Osteoblast (primary cell): ENCODE measurements around the gene CD2BP2. TPM values are rescaled to one million over a fixed set of nuclear protein-coding genes. Genes with fewer than 3 reads are reported as not detected.

Experiments used
- DNase-seq: peaks from one replicate; pipeline ENCODE4 v3.0.0; 2011; ENCODE audit warnings: low spot score, mixed read lengths; ENCODE audit not compliant: insufficient read length; ENCODE audit errors: missing footprints
- H2AFZ ChIP-seq: 2 replicates; pipeline ENCODE4 v1.6.0; 2011; ENCODE audit warnings: mild to moderate bottlenecking, low read length
- H3K27ac ChIP-seq: 2 replicates; pipeline ENCODE4 v1.5.1; 2011; ENCODE audit warnings: mild to moderate bottlenecking, low read depth, low read length, moderate library complexity
- H3K27me3 ChIP-seq: 2 replicates; pipeline ENCODE4 v1.6.0; 2012; ENCODE audit warnings: mild to moderate bottlenecking, control low read depth, inconsistent platforms, low read length, moderate library complexity; ENCODE audit not compliant: insufficient read depth
- H3K36me3 ChIP-seq: 2 replicates; pipeline ENCODE4 v1.5.1; 2011; ENCODE audit warnings: mild to moderate bottlenecking, low read length, control low read depth, moderate library complexity; ENCODE audit not compliant: insufficient read depth
- H3K4me1 ChIP-seq: 2 replicates; pipeline ENCODE4 v1.5.1; 2011; ENCODE audit warnings: mild to moderate bottlenecking, low read length, control low read depth, moderate library complexity; ENCODE audit not compliant: insufficient read depth
- H3K4me2 ChIP-seq: 2 replicates; pipeline ENCODE4 v1.6.0; 2011; ENCODE audit warnings: mild to moderate bottlenecking, low read length; ENCODE audit not compliant: insufficient read depth
- H3K4me3 ChIP-seq: fragments of 200-600 bp; sonication (generic); 3 replicates; pipeline ENCODE4 v1.5.1; 2012; ENCODE audit warnings: mild to moderate bottlenecking, low read length, inconsistent platforms; ENCODE audit not compliant: insufficient read depth
- H3K79me2 ChIP-seq: 2 replicates; pipeline ENCODE4 v1.6.0; 2012; ENCODE audit warnings: mild to moderate bottlenecking, low read length, control low read depth, inconsistent platforms; ENCODE audit not compliant: insufficient read depth
- H3K9me3 ChIP-seq: 2 replicates; pipeline ENCODE4 v1.5.1; 2011; ENCODE audit warnings: low read depth, low read length, control low read depth
- H4K20me1 ChIP-seq: 2 replicates; pipeline ENCODE4 v1.6.0; 2012; ENCODE audit warnings: mild to moderate bottlenecking, low read length, control low read depth; ENCODE audit not compliant: insufficient read depth
- total RNA-seq: library from RNA; depleted of rRNA; stranded (reverse); fragments of >200 nt; gene quantifications from 2 replicates; pipeline ENCODE4 v1.2.3, GENCODE V29; 2012
- TF ChIP-seq, protein P1 (sequence below): IDR thresholded peaks from 2 replicates; pipeline ENCODE4 v1.5.1; 2011; ENCODE audit warnings: mild to moderate bottlenecking, low read depth, low read length, moderate library complexity; ENCODE audit errors: extremely low read depth

The CD2BP2 gene
- total RNA-seq, 1 donor: 32.9 TPM

GRCh38 chr16:30355954-30356308 is 823 bp upstream of the CD2BP2 start:
- H3K27me3 ChIP-seq: no peaks in the 10 kb centered on the region
- peaks cover 69% of the 10 kb centered on the region for H3K79me2 ChIP-seq
- H3K4me1 ChIP-seq: peaks cover 40% of the 10 kb centered on the region
- H3K36me3 ChIP-seq: peaks cover 64% of the 10 kb centered on the region
- peaks cover 22% of the 10 kb centered on the region for H4K20me1 ChIP-seq
- no peak for DNase-seq
- TF ChIP-seq, protein P1, sequence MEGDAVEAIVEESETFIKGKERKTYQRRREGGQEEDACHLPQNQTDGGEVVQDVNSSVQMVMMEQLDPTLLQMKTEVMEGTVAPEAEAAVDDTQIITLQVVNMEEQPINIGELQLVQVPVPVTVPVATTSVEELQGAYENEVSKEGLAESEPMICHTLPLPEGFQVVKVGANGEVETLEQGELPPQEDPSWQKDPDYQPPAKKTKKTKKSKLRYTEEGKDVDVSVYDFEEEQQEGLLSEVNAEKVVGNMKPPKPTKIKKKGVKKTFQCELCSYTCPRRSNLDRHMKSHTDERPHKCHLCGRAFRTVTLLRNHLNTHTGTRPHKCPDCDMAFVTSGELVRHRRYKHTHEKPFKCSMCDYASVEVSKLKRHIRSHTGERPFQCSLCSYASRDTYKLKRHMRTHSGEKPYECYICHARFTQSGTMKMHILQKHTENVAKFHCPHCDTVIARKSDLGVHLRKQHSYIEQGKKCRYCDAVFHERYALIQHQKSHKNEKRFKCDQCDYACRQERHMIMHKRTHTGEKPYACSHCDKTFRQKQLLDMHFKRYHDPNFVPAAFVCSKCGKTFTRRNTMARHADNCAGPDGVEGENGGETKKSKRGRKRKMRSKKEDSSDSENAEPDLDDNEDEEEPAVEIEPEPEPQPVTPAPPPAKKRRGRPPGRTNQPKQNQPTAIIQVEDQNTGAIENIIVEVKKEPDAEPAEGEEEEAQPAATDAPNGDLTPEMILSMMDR: no peak
- no peak overlapping the region for H2AFZ ChIP-seq
- peak overlapping the region; percentile 100 for H3K27ac ChIP-seq
- H3K9me3 ChIP-seq: no peaks in the 10 kb centered on the region
- peak overlapping the region; percentile 89 for H3K4me3 ChIP-seq
- peak overlapping the region; percentile 92 for H3K4me2 ChIP-seq

GRCh38 chr16:30354423-30355143 is 525 bp downstream of the CD2BP2 start:
- H3K79me2 ChIP-seq: peaks cover 56% of the 10 kb centered on the region
- peaks cover 65% of the 10 kb centered on the region for H3K36me3 ChIP-seq
- no peaks in the 10 kb centered on the region for H3K27me3 ChIP-seq
- H3K4me3 ChIP-seq: peak overlapping the region; percentile 89
- H3K4me2 ChIP-seq: peak overlapping the region; percentile 97
- H4K20me1 ChIP-seq: peaks cover 12% of the 10 kb centered on the region
- peak overlapping the region; percentile 100 for H3K27ac ChIP-seq
- TF ChIP-seq, protein P1: no peak
- H3K9me3 ChIP-seq: no peaks in the 10 kb centered on the region
- H3K4me1 ChIP-seq: peaks cover 40% of the 10 kb centered on the region
- peak overlapping the region; percentile 81 for H2AFZ ChIP-seq
- DNase-seq: peak; percentile 92

- Histone ChIP-seq H3K27me3 (no peaks in the 10 kb centered on the region), H3K79me2 (peaks cover 46% of the 10 kb centered on the region), H4K20me1 (peaks cover 12% of the 10 kb centered on the region), H3K27ac (peak overlapping the region; percentile 100), H3K9me3 (no peaks in the 10 kb centered on the region), H3K36me3 (peaks cover 55% of the 10 kb centered on the region), H3K4me2 (peak overlapping the region; percentile 97), H3K4me1 (peaks cover 40% of the 10 kb centered on the region), H2AFZ (no peak overlapping the region), H3K4me3 (peak overlapping the region; percentile 89)
- TF ChIP-seq, protein P1: no peak
- no peak for DNase-seq
These were observed 1.5 kb downstream of the CD2BP2 start for GRCh38 chr16:30353438-30354129.
